ENCODE data around the gene DPP7. TPM values are rescaled to one million over a fixed set of nuclear protein-coding genes. Genes with fewer than 3 reads are reported as not detected.

DPP7 gene
- total RNA-seq, 2 donors from 2014 or later: 20.1 to 30.6 TPM

DNA sequence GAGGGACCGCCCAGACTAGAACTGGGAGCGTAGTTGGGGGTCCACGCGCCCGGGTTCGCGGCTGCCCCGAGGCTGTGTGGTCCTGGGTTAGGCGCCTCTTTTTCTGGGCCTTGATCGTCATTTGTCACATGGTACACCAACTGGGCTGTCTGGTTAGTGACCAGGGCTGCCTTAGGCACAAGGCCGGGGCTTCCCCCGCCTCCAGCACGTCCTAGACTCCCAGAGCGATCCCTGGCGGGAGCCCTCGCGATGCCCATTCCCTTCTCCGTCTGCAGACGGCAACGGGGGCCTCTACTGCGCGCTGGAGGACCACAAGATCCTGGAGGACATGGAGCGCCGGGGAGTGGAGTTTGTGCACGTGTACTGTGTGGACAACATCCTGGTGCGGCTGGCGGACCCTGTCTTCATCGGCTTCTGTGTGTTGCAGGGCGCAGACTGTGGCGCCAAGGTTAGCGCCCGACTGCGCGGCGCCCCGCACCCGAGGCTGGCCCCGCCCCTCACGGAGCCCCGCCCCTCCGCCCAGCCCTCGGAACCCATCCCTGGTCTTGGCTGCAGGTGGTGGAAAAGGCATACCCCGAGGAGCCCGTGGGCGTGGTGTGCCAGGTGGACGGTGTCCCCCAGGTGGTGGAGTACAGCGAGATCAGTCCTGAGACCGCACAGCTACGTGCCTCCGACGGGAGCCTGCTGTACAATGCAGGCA is 35.7 kb downstream of the DPP7 start:
- Histone ChIP-seq H3K27ac (ENCODE audit: low read depth, low read length) (no peak overlapping the region), H3K4me3 (ENCODE audit: low read length) (no peak overlapping the region), H3K9me3 (ENCODE audit: control insufficient read depth, low read length) (no peaks in the 10 kb centered on the region), H3K36me3 (ENCODE audit: control insufficient read depth, insufficient read depth, low read length) (no peaks in the 10 kb centered on the region), H3K9ac (ENCODE audit: extremely low read depth, low read length, poor library complexity, severe bottlenecking) (no peak overlapping the region), H3K4me1 (ENCODE audit: control insufficient read depth, insufficient read depth, low read length) (no peaks in the 10 kb centered on the region), H3K27me3 (ENCODE audit: control insufficient read depth, insufficient read depth, low read length, poor library complexity, severe bottlenecking) (peaks cover 37% of the 10 kb centered on the region)
- no peaks in the 10 kb centered on the region for H3K4me1 Mint-ChIP-seq
- H3K27me3 Mint-ChIP-seq (ENCODE audit: insufficient read depth): peaks cover 38% of the 10 kb centered on the region
- no peaks in the 10 kb centered on the region for H3K36me3 Mint-ChIP-seq (ENCODE audit: low read depth)
- peak; percentile 89 for DNase-seq
- TF ChIP-seq, protein P1, sequence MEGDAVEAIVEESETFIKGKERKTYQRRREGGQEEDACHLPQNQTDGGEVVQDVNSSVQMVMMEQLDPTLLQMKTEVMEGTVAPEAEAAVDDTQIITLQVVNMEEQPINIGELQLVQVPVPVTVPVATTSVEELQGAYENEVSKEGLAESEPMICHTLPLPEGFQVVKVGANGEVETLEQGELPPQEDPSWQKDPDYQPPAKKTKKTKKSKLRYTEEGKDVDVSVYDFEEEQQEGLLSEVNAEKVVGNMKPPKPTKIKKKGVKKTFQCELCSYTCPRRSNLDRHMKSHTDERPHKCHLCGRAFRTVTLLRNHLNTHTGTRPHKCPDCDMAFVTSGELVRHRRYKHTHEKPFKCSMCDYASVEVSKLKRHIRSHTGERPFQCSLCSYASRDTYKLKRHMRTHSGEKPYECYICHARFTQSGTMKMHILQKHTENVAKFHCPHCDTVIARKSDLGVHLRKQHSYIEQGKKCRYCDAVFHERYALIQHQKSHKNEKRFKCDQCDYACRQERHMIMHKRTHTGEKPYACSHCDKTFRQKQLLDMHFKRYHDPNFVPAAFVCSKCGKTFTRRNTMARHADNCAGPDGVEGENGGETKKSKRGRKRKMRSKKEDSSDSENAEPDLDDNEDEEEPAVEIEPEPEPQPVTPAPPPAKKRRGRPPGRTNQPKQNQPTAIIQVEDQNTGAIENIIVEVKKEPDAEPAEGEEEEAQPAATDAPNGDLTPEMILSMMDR (conservative IDR thresholded peaks at IDR 0.05): no peak
- H3K9me3 Mint-ChIP-seq: no peaks in the 10 kb centered on the region
- peak overlapping the region; percentile 50 for H3K4me3 Mint-ChIP-seq
- H3K27ac Mint-ChIP-seq: no peak overlapping the region
- WGBS, 2 experiments (ENCODE audit: insufficient coverage in 1 of 2, insufficient read length in 1 of 2): 42 to 50% methylated on average over 33 to 51 of the region's 51 CpGs

GRCh38 chr9:137077758-137078693 is 36.5 kb downstream of the DPP7 start:
- Mint-ChIP-seq H3K4me1 (no peaks in the 10 kb centered on the region), H3K36me3 (ENCODE audit: low read depth) (no peaks in the 10 kb centered on the region), H3K27ac (no peak overlapping the region), H3K9me3 (no peaks in the 10 kb centered on the region), H3K4me3 (peak overlapping the region; percentile 50), H3K27me3 (ENCODE audit: insufficient read depth) (peaks cover 41% of the 10 kb centered on the region)
- no peak overlapping the region for H3K27ac ChIP-seq (ENCODE audit: low read depth, low read length)
- no peak overlapping the region for H3K9ac ChIP-seq (ENCODE audit: extremely low read depth, low read length, poor library complexity, severe bottlenecking)
- no peaks in the 10 kb centered on the region for H3K9me3 ChIP-seq (ENCODE audit: control insufficient read depth, low read length)
- 18 to 27% methylated on average over 27 to 76 of the region's 76 CpGs for WGBS, 2 experiments (ENCODE audit: insufficient coverage in 1 of 2, insufficient read length in 1 of 2)
- H3K36me3 ChIP-seq (ENCODE audit: control insufficient read depth, insufficient read depth, low read length): no peaks in the 10 kb centered on the region
- DNase-seq: peak; percentile 65
- TF ChIP-seq, protein P1 (conservative IDR thresholded peaks at IDR 0.05): no peak
- H3K4me1 ChIP-seq (ENCODE audit: control insufficient read depth, insufficient read depth, low read length): no peaks in the 10 kb centered on the region
- H3K4me3 ChIP-seq (ENCODE audit: low read length): peak overlapping the region; percentile 56
- peaks cover 37% of the 10 kb centered on the region for H3K27me3 ChIP-seq (ENCODE audit: control insufficient read depth, insufficient read depth, low read length, poor library complexity, severe bottlenecking)

DNA sequence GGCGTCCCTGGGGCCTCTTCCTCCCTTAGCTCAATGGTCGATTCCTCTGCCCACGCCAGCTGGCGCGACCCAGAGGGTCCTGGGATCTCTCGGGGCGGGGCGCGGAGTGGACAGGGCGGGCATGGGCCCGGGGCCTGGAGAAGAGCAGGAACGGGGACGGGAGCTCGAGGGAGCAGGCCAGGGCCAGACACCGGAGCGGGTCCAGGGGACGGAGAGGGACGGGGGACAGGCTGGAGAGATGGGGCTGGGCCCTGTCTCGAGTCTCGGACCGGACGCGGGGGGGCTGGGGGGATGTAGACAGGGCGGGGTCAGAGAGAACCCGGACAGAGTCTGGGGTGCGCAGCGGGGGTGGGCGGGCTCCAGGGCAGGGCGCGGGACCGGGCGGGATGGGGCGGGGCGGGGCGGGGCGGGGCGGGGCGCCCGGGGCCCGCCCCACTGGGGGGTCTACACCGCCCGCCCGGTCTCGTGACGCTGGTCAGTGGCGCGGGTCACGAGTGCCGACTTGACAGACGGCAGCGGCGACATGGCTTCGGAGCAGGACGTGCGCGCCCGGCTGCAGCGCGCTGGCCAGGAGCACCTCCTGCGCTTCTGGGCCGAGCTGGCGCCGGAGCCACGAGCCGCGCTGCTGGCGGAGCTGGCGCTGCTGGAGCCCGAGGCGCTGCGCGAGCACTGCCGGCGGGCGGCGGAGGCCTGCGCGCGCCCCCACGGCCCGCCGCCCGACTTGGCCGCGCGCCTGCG is 37.4 kb downstream of the DPP7 start, which contains the start of gene UAP1L1:
Gene UAP1L1, plus strand, starts transcription at position 508 of the 738 bp plus-strand sequence. Its CDS starts 16 bp downstream, at position 524.
- no peaks in the 10 kb centered on the region for H3K4me1 ChIP-seq (ENCODE audit: control insufficient read depth, insufficient read depth, low read length)
- no peaks in the 10 kb centered on the region for H3K4me1 Mint-ChIP-seq
- no peak within 1 kb of the TSS for H3K27ac Mint-ChIP-seq
- peaks cover 37% of the 10 kb centered on the region for H3K27me3 ChIP-seq (ENCODE audit: control insufficient read depth, insufficient read depth, low read length, poor library complexity, severe bottlenecking)
- 8% methylated on average over 30 to 86 of the region's 87 CpGs for WGBS, 2 experiments (ENCODE audit: insufficient coverage in 1 of 2, insufficient read length in 1 of 2)
- peaks cover 43% of the 10 kb centered on the region for H3K27me3 Mint-ChIP-seq (ENCODE audit: insufficient read depth)
- H3K9me3 ChIP-seq (ENCODE audit: control insufficient read depth, low read length): no peaks in the 10 kb centered on the region
- H3K4me3 Mint-ChIP-seq: peak within 1 kb of the TSS; percentile 50
- no peak within 1 kb of the TSS for H3K27ac ChIP-seq (ENCODE audit: low read depth, low read length)
- DNase-seq: peak; percentile 74
- H3K9ac ChIP-seq (ENCODE audit: extremely low read depth, low read length, poor library complexity, severe bottlenecking): no peak within 1 kb of the TSS
- TF ChIP-seq, protein P1 (conservative IDR thresholded peaks at IDR 0.05): no peak
- no peaks in the 10 kb centered on the region for H3K9me3 Mint-ChIP-seq
- H3K4me3 ChIP-seq (ENCODE audit: low read length): peak within 1 kb of the TSS; percentile 56
- no peaks in the 10 kb centered on the region for H3K36me3 Mint-ChIP-seq (ENCODE audit: low read depth)
- H3K36me3 ChIP-seq (ENCODE audit: control insufficient read depth, insufficient read depth, low read length): no peaks in the 10 kb centered on the region
